HFF-Myc (cell line): ENCODE results near the gene PANX2.

Experiments
- DNase-seq: peaks from one replicate; pipeline ENCODE4 v3.0.0-alpha.2; 2011; ENCODE audit warnings: low read depth; ENCODE audit errors: extremely low read depth
- H3K4me3 ChIP-seq: replicated peaks from 2 replicates; pipeline ENCODE4 v1.5.1; 2011; ENCODE audit warnings: low read depth, mild to moderate bottlenecking, control low read depth, low read length
- TF ChIP-seq, protein P1 (sequence below): IDR thresholded peaks from 2 replicates; pipeline ENCODE4 v1.5.1; 2012; ENCODE audit warnings: mild to moderate bottlenecking, low read depth, low read length, control low read depth; ENCODE audit errors: missing control alignments

Gene PANX2

GRCh38 chr22:50194037-50194805 is 23.7 kb downstream of the PANX2 start:
- TF ChIP-seq, protein P1, sequence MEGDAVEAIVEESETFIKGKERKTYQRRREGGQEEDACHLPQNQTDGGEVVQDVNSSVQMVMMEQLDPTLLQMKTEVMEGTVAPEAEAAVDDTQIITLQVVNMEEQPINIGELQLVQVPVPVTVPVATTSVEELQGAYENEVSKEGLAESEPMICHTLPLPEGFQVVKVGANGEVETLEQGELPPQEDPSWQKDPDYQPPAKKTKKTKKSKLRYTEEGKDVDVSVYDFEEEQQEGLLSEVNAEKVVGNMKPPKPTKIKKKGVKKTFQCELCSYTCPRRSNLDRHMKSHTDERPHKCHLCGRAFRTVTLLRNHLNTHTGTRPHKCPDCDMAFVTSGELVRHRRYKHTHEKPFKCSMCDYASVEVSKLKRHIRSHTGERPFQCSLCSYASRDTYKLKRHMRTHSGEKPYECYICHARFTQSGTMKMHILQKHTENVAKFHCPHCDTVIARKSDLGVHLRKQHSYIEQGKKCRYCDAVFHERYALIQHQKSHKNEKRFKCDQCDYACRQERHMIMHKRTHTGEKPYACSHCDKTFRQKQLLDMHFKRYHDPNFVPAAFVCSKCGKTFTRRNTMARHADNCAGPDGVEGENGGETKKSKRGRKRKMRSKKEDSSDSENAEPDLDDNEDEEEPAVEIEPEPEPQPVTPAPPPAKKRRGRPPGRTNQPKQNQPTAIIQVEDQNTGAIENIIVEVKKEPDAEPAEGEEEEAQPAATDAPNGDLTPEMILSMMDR: no peak
- no peak for DNase-seq
- no peak overlapping the region for H3K4me3 ChIP-seq

- DNase-seq: no peak
- no peak overlapping the region for H3K4me3 ChIP-seq
- TF ChIP-seq, protein P1: no peak
Measured at GRCh38 chr22:50196256-50196655, 25.7 kb downstream of the PANX2 start.

DNA sequence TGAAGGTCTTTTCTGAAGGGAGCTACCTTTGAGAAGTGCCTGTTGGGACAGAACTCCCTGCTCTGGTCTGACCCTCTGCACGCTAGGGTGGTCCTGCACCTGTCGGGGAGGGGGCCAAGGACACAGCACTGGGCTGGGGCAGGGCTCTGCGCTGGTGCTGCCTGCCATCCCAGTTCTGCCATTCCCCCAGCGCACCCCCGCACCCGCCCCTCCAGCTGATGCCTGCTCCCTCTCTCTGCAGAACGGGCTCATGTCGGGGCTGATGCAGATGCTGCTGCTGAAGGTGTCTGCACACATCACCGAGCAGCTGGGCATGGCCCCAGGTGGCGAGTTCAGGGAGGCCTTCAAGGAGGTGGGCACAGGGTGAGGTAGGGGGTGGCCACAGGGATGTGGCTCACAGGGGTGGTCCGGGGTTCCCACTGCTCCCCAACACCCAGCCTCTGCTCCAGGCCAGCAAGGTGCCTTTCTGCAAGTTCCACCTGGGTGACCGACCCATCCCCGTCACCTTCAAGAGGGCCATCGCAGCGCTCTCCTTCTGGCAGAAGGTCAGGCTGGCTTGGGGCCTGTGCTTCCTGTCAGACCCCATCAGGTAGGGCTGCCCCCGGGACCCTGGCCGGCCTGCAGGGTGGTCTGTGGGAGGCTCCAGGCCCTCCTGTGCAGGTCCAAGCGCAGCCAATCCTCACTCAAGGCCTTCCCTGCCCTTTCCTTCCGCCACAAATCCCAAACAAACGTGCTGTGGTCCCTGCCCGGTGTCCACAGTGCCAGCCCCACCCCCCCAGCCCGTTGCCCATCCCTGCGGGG is 26.7 kb downstream of the PANX2 start:
- no peak overlapping the region for H3K4me3 ChIP-seq
- no peak for DNase-seq
- TF ChIP-seq, protein P1: no peak

DNA sequence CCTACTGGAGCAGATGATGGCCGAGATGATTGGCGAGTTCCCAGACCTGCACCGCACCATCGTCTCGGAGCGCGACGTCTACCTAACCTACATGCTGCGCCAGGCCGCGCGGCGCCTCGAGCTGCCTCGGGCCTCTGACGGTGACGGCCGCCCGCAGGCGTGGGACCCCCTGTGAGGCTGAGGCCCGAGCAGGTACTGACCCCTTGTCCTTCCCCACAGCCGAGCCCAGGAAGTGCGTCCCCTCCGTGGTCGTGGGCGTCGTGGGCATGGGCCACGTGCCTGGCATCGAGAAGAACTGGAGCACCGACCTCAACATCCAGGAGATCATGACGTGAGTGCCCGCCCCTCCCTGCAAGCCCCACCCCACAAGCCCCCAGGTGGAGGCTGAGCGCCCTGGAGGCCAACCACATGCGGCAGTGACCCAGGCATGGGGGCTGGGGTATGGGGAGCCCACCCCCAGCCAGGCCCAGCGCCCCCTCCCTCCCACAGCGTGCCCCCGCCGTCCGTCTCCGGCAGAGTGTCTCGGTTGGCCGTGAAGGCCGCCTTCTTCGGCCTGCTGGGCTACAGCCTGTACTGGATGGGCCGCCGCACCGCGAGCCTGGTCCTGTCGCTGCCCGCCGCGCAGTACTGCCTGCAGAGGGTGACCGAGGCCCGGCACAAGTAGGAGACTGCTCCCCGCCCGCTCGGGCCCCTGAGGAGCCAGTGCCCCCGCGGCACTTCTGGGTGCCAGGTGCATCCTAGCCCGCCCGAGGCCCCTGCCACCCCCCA is 27.5 kb downstream of the PANX2 start:
- H3K4me3 ChIP-seq: no peak overlapping the region
- TF ChIP-seq, protein P1: no peak

GRCh38 chr22:50198624-50199017 is 28.1 kb downstream of the PANX2 start:
- H3K4me3 ChIP-seq: no peak overlapping the region
- TF ChIP-seq, protein P1: no peak
- no peak for DNase-seq

More for the DNA sequence above, 27.5 kb downstream of the PANX2 start:
- DNase-seq: no peak

GRCh38 chr22:50199251-50199721 is 28.8 kb downstream of the PANX2 start:
- H3K4me3 ChIP-seq: no peak overlapping the region

More at GRCh38 chr22:50199251-50199721, 28.8 kb downstream of the PANX2 start:
- TF ChIP-seq, protein P1: no peak
- DNase-seq: no peak
